HL-60 (cell line): ENCODE measurements around the gene SLC1A7.

Source experiments
- DNase-seq, 2 experiments: peaks; one replicate each; pipeline ENCODE4 v3.0.0-alpha.2; 2010 to 2020; ENCODE audit warnings: low read depth in 1 of 2, low spot score in 1 of 2
- H3K27ac ChIP-seq: fragments of 250-450 bp; sonication (Bioruptor Pico); replicated peaks from 2 replicates; pipeline ENCODE4 v1.5.1; 2020; ENCODE audit warnings: mild to moderate bottlenecking, moderate library complexity
- H3K27me3 ChIP-seq: fragments of 250-450 bp; sonication (Bioruptor Pico); 2 replicates; pipeline ENCODE4 v1.5.1; 2021; ENCODE audit warnings: mild to moderate bottlenecking, moderate library complexity; ENCODE audit not compliant: insufficient read depth, poor library complexity, severe bottlenecking
- H3K4me3 ChIP-seq: replicated peaks from 2 replicates; pipeline ENCODE4 v1.5.1; 2011; ENCODE audit warnings: mild to moderate bottlenecking, control low read depth, low read length; ENCODE audit not compliant: insufficient read depth
- CTCF ChIP-seq: IDR thresholded peaks from one replicate; pipeline ENCODE4 v1.5.1; 2011; ENCODE audit warnings: low read length, control low read depth, inconsistent platforms; ENCODE audit not compliant: insufficient read depth
- GABPA ChIP-seq: IDR thresholded peaks from 2 replicates; pipeline ENCODE4 v1.6.1; 2012; ENCODE audit warnings: low read depth
- POLR2AphosphoS5 ChIP-seq: IDR thresholded peaks from 2 replicates; pipeline ENCODE4 v1.6.1; 2012; ENCODE audit warnings: low read depth
- REST ChIP-seq: IDR thresholded peaks from 2 replicates; pipeline ENCODE4 v1.6.1; 2012; ENCODE audit warnings: low read depth; ENCODE audit not compliant: insufficient replicate concordance
- SPI1 ChIP-seq: IDR thresholded peaks from 2 replicates; pipeline ENCODE4 v1.6.1; 2012; ENCODE audit warnings: low read depth, mild to moderate bottlenecking, borderline replicate concordance

SLC1A7 gene

DNA sequence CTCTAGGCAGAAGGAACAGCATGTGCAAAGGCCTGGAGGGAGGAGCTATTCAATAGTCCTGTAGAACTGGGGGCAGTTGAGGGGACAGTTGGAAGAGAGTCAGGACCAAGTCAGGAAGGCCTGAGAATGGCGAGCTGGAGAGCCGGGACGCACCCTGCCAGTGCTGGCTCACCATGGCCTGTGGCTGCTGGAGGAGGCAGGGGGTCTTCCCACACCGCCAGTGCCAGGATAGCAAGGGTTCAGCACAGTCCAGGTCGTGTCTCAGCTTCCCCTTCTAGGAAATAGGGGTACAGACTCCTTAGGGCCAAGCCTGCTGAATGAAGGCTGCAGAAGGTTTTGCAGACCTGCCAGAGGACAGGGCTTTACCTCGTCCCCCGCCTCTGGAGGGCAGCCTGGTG, 73.2 kb downstream of the SLC1A7 start:
- no peak for TF ChIP-seq GABPA
- no peak for TF ChIP-seq SPI1
- TF ChIP-seq CTCF: no peak
- no peak for TF ChIP-seq POLR2AphosphoS5
- TF ChIP-seq REST: no peak
- Histone ChIP-seq H3K27ac (no peak overlapping the region), H3K4me3 (no peak overlapping the region), H3K27me3 (peaks cover under 1% of the 10 kb centered on the region)
- DNase-seq: no peak

DNA sequence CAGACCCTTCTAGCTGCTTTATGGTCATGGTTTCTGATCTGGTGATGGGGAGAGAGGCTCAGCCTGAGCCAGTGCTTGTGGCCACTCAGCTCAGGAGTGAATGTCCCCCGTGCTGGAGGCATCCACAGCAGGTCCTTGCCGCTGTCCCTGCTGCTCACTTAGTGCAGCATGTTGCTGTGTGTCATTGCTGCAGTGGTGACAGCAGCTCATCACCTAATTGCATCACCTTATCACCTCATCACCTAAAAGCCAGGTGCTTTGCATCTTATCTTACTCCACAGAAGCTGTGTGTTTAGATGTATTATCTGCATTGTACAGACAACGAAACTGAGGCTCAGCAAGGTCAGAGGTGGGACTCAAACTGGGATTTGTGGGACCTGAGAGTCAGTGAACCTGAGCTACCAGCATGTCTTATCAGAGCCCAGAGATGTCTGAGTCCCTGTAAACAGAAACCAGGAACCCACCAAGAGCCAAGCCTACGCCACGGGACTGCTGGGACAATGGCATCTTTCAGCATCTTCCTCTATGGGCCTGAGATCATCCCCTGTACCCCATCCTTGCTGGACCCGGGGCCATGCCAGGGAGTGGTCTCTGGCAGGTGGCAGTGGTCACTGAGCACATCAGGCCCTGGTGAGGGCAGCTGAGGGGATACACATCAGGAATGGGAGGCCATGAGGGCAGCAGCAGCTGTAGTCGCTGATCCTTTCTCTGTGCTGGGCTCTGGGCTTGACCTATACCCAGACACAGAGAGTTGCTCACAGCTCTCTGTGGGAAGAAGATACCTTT, 73.9 kb downstream of the SLC1A7 start:
- no peak for DNase-seq
- Histone ChIP-seq H3K27me3 (peaks cover 5% of the 10 kb centered on the region), H3K27ac (no peak overlapping the region), H3K4me3 (no peak overlapping the region)
- no peak for TF ChIP-seq GABPA

DNA sequence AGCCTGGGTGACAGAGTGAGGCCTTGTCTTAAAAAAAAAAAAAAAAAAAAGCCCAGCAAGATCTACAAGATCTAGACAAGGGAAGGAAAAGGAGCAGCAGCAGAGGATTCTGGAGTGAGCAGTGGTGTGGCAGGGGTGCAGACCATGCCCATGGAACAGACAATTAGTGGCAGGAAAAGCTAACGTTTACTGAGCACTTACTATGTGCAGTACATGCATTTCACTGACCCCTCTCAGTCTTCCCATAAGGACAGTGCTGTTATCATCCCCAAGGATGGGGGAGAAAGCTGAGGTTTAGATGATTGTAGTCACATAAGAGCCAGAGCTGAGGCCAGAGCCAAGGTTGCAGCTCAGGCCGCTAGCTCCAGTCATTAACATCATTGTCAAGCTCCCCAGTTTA, 74.6 kb downstream of the SLC1A7 start:
- TF ChIP-seq CTCF (no peak), POLR2AphosphoS5 (no peak), GABPA (no peak), SPI1 (no peak), REST (no peak)
- Histone ChIP-seq H3K27me3 (peaks cover 11% of the 10 kb centered on the region), H3K4me3 (no peak overlapping the region), H3K27ac (no peak overlapping the region)
- no peak for DNase-seq

DNA sequence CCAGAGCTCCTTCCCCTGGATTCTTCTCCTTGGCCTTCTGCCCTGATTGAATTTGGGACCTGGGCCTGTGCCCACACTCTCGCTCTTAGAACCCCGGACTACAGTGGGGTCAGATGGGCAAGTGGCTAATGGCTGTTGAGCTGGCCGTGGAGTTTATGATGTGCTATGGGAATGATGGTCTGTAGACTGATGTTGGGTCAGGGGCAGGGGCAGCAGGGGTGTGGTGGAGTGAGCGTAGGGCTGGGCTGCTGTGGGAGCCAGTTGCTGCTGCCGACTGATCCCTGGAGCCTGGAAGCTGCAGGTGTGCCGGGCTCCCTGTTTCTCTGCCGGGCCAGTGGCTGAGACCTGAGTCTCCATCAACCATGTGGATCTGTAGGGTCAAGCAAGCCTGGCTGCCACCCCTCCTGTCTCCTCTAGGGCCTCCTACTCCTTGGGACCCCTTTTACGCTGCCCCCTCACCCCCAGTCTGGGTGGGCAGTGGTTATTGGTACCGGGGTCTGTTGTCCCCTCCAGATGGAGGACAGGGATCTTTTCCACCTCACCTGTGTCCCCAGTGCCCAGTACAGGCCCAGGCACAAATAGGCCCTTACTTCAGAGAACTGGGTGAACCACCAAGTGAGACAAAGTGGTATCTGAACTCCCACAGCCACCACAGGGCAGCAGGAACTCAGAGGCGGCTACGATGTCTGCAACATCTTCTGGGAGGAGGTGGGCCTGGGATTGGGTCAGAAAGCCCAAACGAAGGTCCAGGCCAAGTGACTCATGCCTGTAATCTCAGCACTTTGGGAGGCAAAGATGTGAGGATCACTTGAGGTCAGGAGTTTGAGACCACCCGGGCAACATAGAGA, 75.3 kb downstream of the SLC1A7 start:
- DNase-seq: no peak
- TF ChIP-seq POLR2AphosphoS5 (no peak), CTCF (no peak), SPI1 (no peak), GABPA (no peak), REST (no peak)
- H3K4me3 ChIP-seq: no peak overlapping the region
- no peak overlapping the region for H3K27ac ChIP-seq
- peaks cover 18% of the 10 kb centered on the region for H3K27me3 ChIP-seq
